Measurements from ENCODE around the gene CSRNP2. TPM values are rescaled to one million over a fixed set of nuclear protein-coding genes. Genes with fewer than 3 reads are reported as not detected.

CSRNP2 gene
- total and polyA plus RNA-seq, 2 donors (not counting 3 experiments of a cell fraction or from before 2014, with no cell fraction given), result 24.2 to 49.7 TPM

DNA sequence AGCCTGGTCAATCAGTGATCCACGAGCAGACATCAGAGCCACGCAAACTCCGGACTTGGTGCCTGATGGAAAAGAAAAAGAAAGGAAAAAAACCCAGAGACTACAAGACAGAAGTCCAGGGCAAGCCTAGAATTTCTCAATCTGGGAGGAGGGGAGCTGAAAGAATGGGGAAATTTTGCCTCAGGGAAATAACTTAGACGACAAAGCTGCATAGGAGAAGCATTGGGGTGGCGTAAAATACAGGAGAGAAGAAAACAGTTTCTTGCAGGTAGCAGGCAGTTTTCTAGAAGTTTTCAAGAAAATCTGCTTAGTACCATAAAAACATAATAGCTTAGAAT is 54.6 kb downstream of the CSRNP2 start:
- Histone ChIP-seq H3K9me3 (replicated peaks; ENCODE audit: control insufficient read depth, insufficient read depth, low read length) (no peaks in the 10 kb centered on the region), H3K9me1 (replicated peaks; ENCODE audit: control insufficient read depth, extremely low read depth, insufficient read depth, low read length) (no peaks in the 10 kb centered on the region), H3K27me3 (ENCODE audit: control insufficient read depth in 2 of 2, insufficient read depth in 2 of 2, low read length in 2 of 2) (peaks cover 5 to 7% of the 10 kb centered on the region in 2 experiments), H3K27ac (ENCODE audit: insufficient read depth, low read depth, low read length) (no peak overlapping the region), H3K4me2 (ENCODE audit: insufficient read depth, low read length) (no peak overlapping the region), H2AFZ (ENCODE audit: low read depth, low read length) (no peak overlapping the region), H3K4me1 (ENCODE audit: control insufficient read depth, extremely low read depth, insufficient read depth, low read length) (peaks cover 16% of the 10 kb centered on the region), H3K4me3 (replicated peaks in 1 of 3; ENCODE audit: insufficient read depth in 1 of 3, low read depth in 1 of 3, low read length in 3 of 3) (no peak overlapping the region), H3K9ac (replicated peaks; ENCODE audit: extremely low read depth, insufficient read depth, low read length) (no peak overlapping the region), H3K79me2 (ENCODE audit: control insufficient read depth, insufficient read depth, low read length) (peaks cover 20% of the 10 kb centered on the region), H3K36me3 (ENCODE audit: control insufficient read depth in 2 of 2, extremely low read depth in 1 of 2, insufficient read depth in 2 of 2, low read length in 2 of 2) (no peaks in the 10 kb centered on the region), H4K20me1 (replicated peaks; ENCODE audit: control insufficient read depth, extremely low read depth, insufficient read depth, low read length) (no peaks in the 10 kb centered on the region)
- ChIA-PET CTCF (interaction anchor here (0.5 to 2.5 kb wide), 9 partner anchors 15 to 395 kb away, joined by 3 to 32 read pairs (median 4); partner anchors contain the start of gene TMPRSS12), POLR2A (no interaction called here)
- BruUV-seq (replicated peaks), result no TSS peak
- dilution Hi-C loops (cut with MboI; ENCODE audit: extremely low pct_ligation_motif_present, low sequenced_read_pairs), result no loop called here
- DNase-seq (ENCODE audit: low read depth, low spot score) (no peak), FAIRE-seq (no peak)
- intact Hi-C loops (cut with micrococcal nuclease), result loop anchor here (1.0 to 5.0 kb wide), 2 partner anchors 41 to 203 kb away; no protein-coding TSS in a partner anchor
- TF ChIP-seq CTCF (IDR thresholded peaks at IDR 0.05; ENCODE audit: extremely low read depth in 1 of 2, insufficient read depth in 1 of 2, low read depth in 1 of 2, low read length in 2 of 2), result no peak
- TF ChIP-seq MYC (IDR thresholded peaks at IDR 0.05; ENCODE audit: low read depth, low read length), result no peak
- TF ChIP-seq FOS (IDR thresholded peaks at IDR 0.05; ENCODE audit: borderline replicate concordance, insufficient read depth, low read length), result no peak

GRCh38 chr12:51028126-51028812 is 55.1 kb downstream of the CSRNP2 start:
- no peaks in the 10 kb centered on the region for H3K9me1 ChIP-seq (replicated peaks; ENCODE audit: control insufficient read depth, extremely low read depth, insufficient read depth, low read length)
- no TSS peak for BruUV-seq (replicated peaks)
- H4K20me1 ChIP-seq (replicated peaks; ENCODE audit: control insufficient read depth, extremely low read depth, insufficient read depth, low read length), result no peaks in the 10 kb centered on the region
- no peak overlapping the region for H3K4me2 ChIP-seq (ENCODE audit: insufficient read depth, low read length)
- intact Hi-C loops (cut with micrococcal nuclease) (loop anchor here (1.0 to 5.0 kb wide), 2 partner anchors 41 to 203 kb away; no protein-coding TSS in a partner anchor), dilution Hi-C loops (cut with MboI; ENCODE audit: extremely low pct_ligation_motif_present, low sequenced_read_pairs) (no loop called here)
- POLR2A ChIA-PET, result no interaction called here
- TF ChIP-seq CTCF (IDR thresholded peaks at IDR 0.05; ENCODE audit: extremely low read depth in 1 of 2, insufficient read depth in 1 of 2, low read depth in 1 of 2, low read length in 2 of 2) (peak in 1 of 2 donors; percentile 32), GATA2 (IDR thresholded peaks at IDR 0.05; ENCODE audit: insufficient read depth, insufficient read length, low read depth, low read length) (no peak)
- TF ChIP-seq, protein P1, sequence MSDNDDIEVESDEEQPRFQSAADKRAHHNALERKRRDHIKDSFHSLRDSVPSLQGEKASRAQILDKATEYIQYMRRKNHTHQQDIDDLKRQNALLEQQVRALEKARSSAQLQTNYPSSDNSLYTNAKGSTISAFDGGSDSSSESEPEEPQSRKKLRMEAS (IDR thresholded peaks at IDR 0.05; ENCODE audit: insufficient read depth, insufficient read length), result no peak
- H3K9me3 ChIP-seq (replicated peaks; ENCODE audit: control insufficient read depth, insufficient read depth, low read length), result no peaks in the 10 kb centered on the region
- no peak overlapping the region for H3K9ac ChIP-seq (replicated peaks; ENCODE audit: extremely low read depth, insufficient read depth, low read length)
- peaks cover 5 to 7% of the 10 kb centered on the region in 2 experiments for H3K27me3 ChIP-seq (ENCODE audit: control insufficient read depth in 2 of 2, insufficient read depth in 2 of 2, low read length in 2 of 2)
- H2AFZ ChIP-seq (ENCODE audit: low read depth, low read length), result no peak overlapping the region
- CTCF ChIA-PET, result interaction anchor here (0.6 to 3.4 kb wide), 13 partner anchors 19 to 313 kb away, joined by 3 to 32 read pairs (median 4); partner anchors contain the start of gene TMPRSS12
- H3K27ac ChIP-seq (ENCODE audit: insufficient read depth, low read depth, low read length), result no peak overlapping the region
- peaks cover 17% of the 10 kb centered on the region for H3K4me1 ChIP-seq (ENCODE audit: control insufficient read depth, extremely low read depth, insufficient read depth, low read length)
- no peak overlapping the region for H3K4me3 ChIP-seq (replicated peaks in 1 of 3; ENCODE audit: insufficient read depth in 1 of 3, low read depth in 1 of 3, low read length in 3 of 3)
- FAIRE-seq (no peak), DNase-seq (ENCODE audit: low read depth, low spot score) (peak; percentile 27)
- H3K36me3 ChIP-seq (ENCODE audit: control insufficient read depth in 2 of 2, extremely low read depth in 1 of 2, insufficient read depth in 2 of 2, low read length in 2 of 2), result no peaks in the 10 kb centered on the region
- peaks cover 25% of the 10 kb centered on the region for H3K79me2 ChIP-seq (ENCODE audit: control insufficient read depth, insufficient read depth, low read length)
